DMS53 (cell line): Measurements from ENCODE around the gene AMPD3.

ENCODE experiments used
- DNase-seq: peaks from one replicate; lab custom pipeline; 2025; lab: John Stamatoyannopoulos, UW

AMPD3 gene

GRCh38 chr11:10539339-10539738, 84.3 kb downstream of the AMPD3 start:
- DNase-seq, result peak; percentile 83

- peak; percentile 81 for DNase-seq
Observed at GRCh38 chr11:10540546-10540914, 85.5 kb downstream of the AMPD3 start.

GRCh38 chr11:10540915-10541560, 86.0 kb downstream of the AMPD3 start, which contains the start of gene RNF141:
Gene RNF141 (minus strand): TSS chr11:10541187. CDS start chr11:10534158, 7,029 bp downstream.
- peak; percentile 98 for DNase-seq

- DNase-seq, result peak; percentile 72
Observed at GRCh38 chr11:10541561-10541930, 86.5 kb downstream of the AMPD3 start.

- no peak for DNase-seq
Observed at GRCh38 chr11:10542776-10543175, 87.7 kb downstream of the AMPD3 start.

- DNase-seq, result no peak
Observed at GRCh38 chr11:10543782-10544181, 88.7 kb downstream of the AMPD3 start.

GRCh38 chr11:10544491-10545465, 89.7 kb downstream of the AMPD3 start:
- DNase-seq, result no peak

GRCh38 chr11:10550503-10551289, 95.6 kb downstream of the AMPD3 start:
- DNase-seq, result no peak

GRCh38 chr11:10551290-10551592, 96.2 kb downstream of the AMPD3 start:
- no peak for DNase-seq

- DNase-seq, result no peak
Observed at GRCh38 chr11:10551845-10552352, 96.8 kb downstream of the AMPD3 start.

- DNase-seq, result peak; percentile 32
Observed at GRCh38 chr11:10556590-10556989, 101.5 kb downstream of the AMPD3 start.
